B cell (primary cell): Measurements from ENCODE around the gene FLNA. TPM values are rescaled to one million over a fixed set of nuclear protein-coding genes. Genes with fewer than 3 reads are reported as not detected.

Experiments
- ATAC-seq: fragments of 200-7000 bp; cut with Tn5 transposase; one replicate; pipeline ENCODE4 v1.10.0; 2021; ENCODE audit warnings: low read depth, mild to moderate bottlenecking, moderate number of reproducible peaks, moderate library complexity
- CTCF ChIA-PET: fragments of 350-600 bp; sonication (Branson Sonifier 250); formaldehyde crosslinking; loops from one replicate; lab custom pipeline; 2021; ENCODE audit warnings: antibody characterized with exemption, inconsistent platforms; lab: Charles Lee
- POLR2A ChIA-PET: fragments of 350-600 bp; sonication (Branson Sonifier 250); formaldehyde crosslinking; loops from one replicate; lab custom pipeline; 2021; ENCODE audit warnings: antibody characterized with exemption; lab: Charles Lee
- DNase-seq: peaks from one replicate; pipeline ENCODE4 v3.0.0; 2013
- H2AFZ ChIP-seq: 2 replicates; pipeline ENCODE4 v1.6.1; 2012; ENCODE audit warnings: mild to moderate bottlenecking, low read depth, low read length; ENCODE audit not compliant: insufficient read depth, poor library complexity, severe bottlenecking
- H3K27ac ChIP-seq, 2 donors: 1 replicate in 1 of 2; 2 replicates in 1 of 2; pipeline ENCODE4 v1.5.1; 2012 to 2013; ENCODE audit warnings: low read length in 2 of 2, mild to moderate bottlenecking in 2 of 2, moderate library complexity in 1 of 2
- H3K27me3 ChIP-seq, 4 experiments: fragments of 200-600 bp in 1 of 4; sonication (generic) in 1 of 4; replicated peaks in 1 of 4; 1 replicate in 2 of 4; 2 replicates in 2 of 4; pipeline versions ENCODE4 v1.6.1 to v1.7.0; 2013 to 2016; ENCODE audit warnings: low read length in 3 of 4, mild to moderate bottlenecking in 2 of 4, mixed read lengths in 1 of 4, moderate library complexity in 1 of 4; ENCODE audit not compliant: insufficient read depth in 4 of 4, control insufficient read depth in 3 of 4; ENCODE audit errors: control extremely low read depth in 1 of 4
- H3K36me3 ChIP-seq, 2 experiments: replicated peaks in 1 of 2; 1 replicate in 1 of 2; 2 replicates in 1 of 2; pipeline versions ENCODE4 v1.6.1 to v1.7.1; 2013; ENCODE audit warnings: low read length in 1 of 2; ENCODE audit not compliant: insufficient read depth in 2 of 2, control insufficient read depth in 1 of 2; ENCODE audit errors: control extremely low read depth in 1 of 2, extremely low read depth in 1 of 2
- H3K4me1 ChIP-seq, 2 donors: fragments of 200-600 bp in 1 of 2; sonication (generic) in 1 of 2; 1 replicate in 1 of 2; 2 replicates in 1 of 2; pipeline versions ENCODE4 v1.5.1 to v1.6.1; 2013 to 2017; ENCODE audit warnings: low read length in 2 of 2; ENCODE audit not compliant: control insufficient read depth in 2 of 2, insufficient read depth in 2 of 2
- H3K4me2 ChIP-seq: replicated peaks from 2 replicates; pipeline ENCODE3; 2012; ENCODE audit warnings: mild to moderate bottlenecking, low read depth, low read length; ENCODE audit not compliant: poor library complexity, severe bottlenecking
- H3K4me3 ChIP-seq, 5 experiments: fragments of 200-600 bp in 1 of 5; sonication (generic) in 1 of 5; 1 replicate in 3 of 5; 2 replicates in 2 of 5; pipeline versions ENCODE4 v1.5.1 to v1.7.0; 2011 to 2016; ENCODE audit warnings: low read length in 4 of 5, mild to moderate bottlenecking in 4 of 5, low read depth in 2 of 5, control low read depth in 1 of 5, moderate library complexity in 1 of 5; ENCODE audit not compliant: insufficient read depth in 1 of 5; ENCODE audit errors: control extremely low read depth in 1 of 5, extremely low read depth in 1 of 5
- H3K79me2 ChIP-seq: fragments of 200-600 bp; sonication (generic); one replicate; pipeline ENCODE4 v1.6.0; 2016; ENCODE audit warnings: low read length; ENCODE audit not compliant: control insufficient read depth, insufficient read depth
- H3K9ac ChIP-seq: fragments of 200-600 bp; sonication (generic); 2 replicates; pipeline ENCODE4 v1.6.1; 2017; ENCODE audit warnings: mild to moderate bottlenecking, low read length, moderate library complexity
- H3K9me3 ChIP-seq, 3 donors: one replicate each; pipeline versions ENCODE4 v1.6.1 to v1.7.1; 2013; ENCODE audit warnings: low read length in 2 of 3; ENCODE audit not compliant: control insufficient read depth in 2 of 3, insufficient read depth in 1 of 3; ENCODE audit errors: control extremely low read depth in 1 of 3
- H4K20me1 ChIP-seq: 2 replicates; pipeline ENCODE4 v1.6.0; 2012; ENCODE audit warnings: mild to moderate bottlenecking, low read length; ENCODE audit not compliant: insufficient read depth, control insufficient read depth, poor library complexity, severe bottlenecking
- H3K27ac Mint-ChIP-seq: one replicate; pipeline ENCODE4 v1.8.0; 2021; ENCODE audit warnings: mixed read lengths
- H3K27me3 Mint-ChIP-seq: one replicate; pipeline ENCODE4 v1.8.0; 2021; ENCODE audit warnings: mixed read lengths
- H3K4me1 Mint-ChIP-seq: one replicate; pipeline ENCODE4 v1.8.0; 2021; ENCODE audit warnings: mixed read lengths
- H3K4me3 Mint-ChIP-seq: one replicate; pipeline ENCODE4 v1.8.0; 2021; ENCODE audit warnings: mixed read lengths
- H3K9me3 Mint-ChIP-seq: one replicate; pipeline ENCODE4 v1.8.0; 2022; ENCODE audit warnings: mixed read lengths; ENCODE audit not compliant: insufficient read depth
- CTCF ChIP-seq: fragments of 200-600 bp; IDR thresholded peaks from one replicate; pipeline ENCODE4 v1.8.0; 2022; ENCODE audit warnings: antibody characterized with exemption, mild to moderate bottlenecking
- EZH2 ChIP-seq: IDR thresholded peaks from 2 replicates; pipeline ENCODE4 v1.6.1; 2012; ENCODE audit warnings: borderline replicate concordance, low read depth, mild to moderate bottlenecking, moderate library complexity, low read length; ENCODE audit not compliant: insufficient read depth, poor library complexity, severe bottlenecking
- WGBS: methylation state at CpG from one replicate; pipeline ENCODE4 v1.1.5; 2013; ENCODE audit warnings: missing lambda C conversion rate; ENCODE audit not compliant: insufficient coverage; 5-methylcytosine and 5-hydroxymethylcytosine counted together
- intact Hi-C: fragments of 100-400 bp; cut with micrococcal nuclease; formaldehyde crosslinking; loops from one replicate; pipeline ENCODE4 v1.10.0; 2022
- polyA plus RNA-seq: library from polyadenylated mRNA; depleted of rRNA; stranded (reverse); fragments of >200 nt; gene quantifications from 2 replicates; pipeline ENCODE4 v1.2.3, GENCODE V29; 2012
- total RNA-seq, 2 donors: library from RNA; stranded (reverse); fragments of 120-200 nt in 1 of 2; gene quantifications; 1 replicate in 1 of 2; 2 replicates in 1 of 2; pipeline versions ENCODE4 v1.2.3 to v1.2.4, GENCODE V29; 2013 to 2022

The FLNA gene
- total and polyA plus RNA-seq, 2 donors (not counting 1 experiment from before 2014, with no cell fraction given) = 342 to 510 TPM

- H3K27me3 Mint-ChIP-seq = no peaks in the 10 kb centered on the region
- Histone ChIP-seq H2AFZ (no peak overlapping the region), H3K36me3 (peaks cover 0 to 7% of the 10 kb centered on the region in 2 experiments), H3K4me3 (no peak overlapping the region), H3K4me1 (peaks cover 18 to 22% of the 10 kb centered on the region in 2 donors), H3K9ac (no peak overlapping the region), H3K27ac (no peak overlapping the region), H3K27me3 (no peaks in the 10 kb centered on the region), H4K20me1 (no peaks in the 10 kb centered on the region), H3K79me2 (peaks cover 10% of the 10 kb centered on the region), H3K9me3 (no peaks in the 10 kb centered on the region), H3K4me2 (no peak overlapping the region)
- DNase-seq (no peak), ATAC-seq (no peak)
- CTCF ChIA-PET = interaction anchor here (0.7 to 1.4 kb wide), 3 partner anchors 8 to 247 kb away, joined by 3 to 6 read pairs (median 3); partner anchors contain the start of gene FLNA
- H3K4me1 Mint-ChIP-seq = peaks cover 20% of the 10 kb centered on the region
- no peak overlapping the region for H3K27ac Mint-ChIP-seq
- 100% methylated on average over 3 of the region's 11 CpGs for WGBS
- intact Hi-C loops = no loop called here
- TF ChIP-seq CTCF = no peak
- no peak for TF ChIP-seq EZH2
- H3K4me3 Mint-ChIP-seq = no peak overlapping the region
- H3K9me3 Mint-ChIP-seq = no peaks in the 10 kb centered on the region
- POLR2A ChIA-PET = no interaction called here
Observed at GRCh38 chrX:154382483-154383069, 8.1 kb upstream of the FLNA start.

- ATAC-seq (no peak), DNase-seq (no peak)
- Histone ChIP-seq H3K27me3 (no peaks in the 10 kb centered on the region), H3K4me3 (no peak overlapping the region), H3K9me3 (no peaks in the 10 kb centered on the region), H3K4me1 (peaks cover 18 to 27% of the 10 kb centered on the region in 2 donors), H4K20me1 (no peaks in the 10 kb centered on the region), H3K27ac (no peak overlapping the region), H3K4me2 (no peak overlapping the region), H3K36me3 (peaks cover 0 to 7% of the 10 kb centered on the region in 2 experiments), H2AFZ (no peak overlapping the region), H3K9ac (no peak overlapping the region), H3K79me2 (peaks cover 10% of the 10 kb centered on the region)
- POLR2A ChIA-PET = no interaction called here
- Mint-ChIP-seq H3K27ac (no peak overlapping the region), H3K4me3 (no peak overlapping the region), H3K4me1 (peaks cover 25% of the 10 kb centered on the region), H3K27me3 (no peaks in the 10 kb centered on the region), H3K9me3 (no peaks in the 10 kb centered on the region)
- WGBS = 90% methylated on average over 2 of the region's 6 CpGs
- CTCF ChIA-PET = no interaction called here
- TF ChIP-seq EZH2 = no peak
- no peak for TF ChIP-seq CTCF
- intact Hi-C loops = no loop called here
Observed at GRCh38 chrX:154381271-154381670, 6.8 kb upstream of the FLNA start.
